Activated CD4-positive, CD25-positive, alpha-beta regulatory T cell treated with anti-CD3 and anti-CD28 coated beads, Interleukin-2, amount 50 U/mL, for 72 hours (primary cell): ENCODE measurements around the gene NIN.

Experiments
- DNase-seq: peaks from one replicate; pipeline ENCODE4 v3.0.0; 2021

Gene NIN

GRCh38 chr14:50830932-50831725 lies at the start of gene NIN:
Gene NIN, minus strand, starts transcription at chr14:50831162. Its CDS starts 9,106 bp downstream, at chr14:50822056.
- peak; percentile 79 for DNase-seq

- DNase-seq, result peak; percentile 58
Measured at GRCh38 chr14:50875359-50876070, 44.6 kb upstream of the NIN start.

- DNase-seq, result no peak
Measured at GRCh38 chr14:50874757-50875156, 43.8 kb upstream of the NIN start.

- DNase-seq, result no peak
Measured at GRCh38 chr14:50871914-50872732, 41.2 kb upstream of the NIN start, which contains the start of gene ABHD12B. Gene ABHD12B, plus strand, starts transcription at chr14:50872053. Its CDS starts 122 bp downstream, at chr14:50872175.

- DNase-seq, result no peak
Measured at GRCh38 chr14:50871228-50871627, 40.3 kb upstream of the NIN start.

GRCh38 chr14:50865391-50866076 lies 34.6 kb upstream of the NIN start:
- no peak for DNase-seq

GRCh38 chr14:50864946-50865345 lies 34.0 kb upstream of the NIN start:
- no peak for DNase-seq

GRCh38 chr14:50864237-50864636 lies 33.3 kb upstream of the NIN start:
- DNase-seq, result no peak

GRCh38 chr14:50862036-50862570 lies 31.1 kb upstream of the NIN start:
- DNase-seq, result no peak

GRCh38 chr14:50860478-50861086 lies 29.6 kb upstream of the NIN start:
- DNase-seq, result peak; percentile 86

GRCh38 chr14:50859296-50859624 lies 28.3 kb upstream of the NIN start:
- no peak for DNase-seq

- DNase-seq, result no peak
Measured at GRCh38 chr14:50856660-50857059, 25.7 kb upstream of the NIN start.

- no peak for DNase-seq
Measured at GRCh38 chr14:50855558-50855957, 24.6 kb upstream of the NIN start.

GRCh38 chr14:50854521-50854920 lies 23.6 kb upstream of the NIN start:
- no peak for DNase-seq

GRCh38 chr14:50853891-50854290 lies 22.9 kb upstream of the NIN start:
- no peak for DNase-seq

GRCh38 chr14:50846226-50846880 lies 15.4 kb upstream of the NIN start:
- no peak for DNase-seq

GRCh38 chr14:50845166-50845565 lies 14.2 kb upstream of the NIN start:
- no peak for DNase-seq

- DNase-seq, result no peak
Measured at GRCh38 chr14:50844391-50844790, 13.4 kb upstream of the NIN start.

- no peak for DNase-seq
Measured at GRCh38 chr14:50839691-50840090, 8.7 kb upstream of the NIN start.

GRCh38 chr14:50839048-50839447 lies 8.1 kb upstream of the NIN start:
- DNase-seq, result no peak

GRCh38 chr14:50837850-50838470 lies 7.0 kb upstream of the NIN start:
- DNase-seq, result no peak
